Tibial artery (tissue), 4 donors: Measurements from ENCODE around the gene ROBO1.

ENCODE experiments used
- DNase-seq, 2 donors: peaks; one replicate each; pipeline ENCODE4 v3.0.0-alpha.2; 2019
- H3K27ac ChIP-seq, 2 donors: fragments of 200-600 bp; sonication (generic) in 1 of 2; 1 replicate in 1 of 2; 2 replicates in 1 of 2; pipeline ENCODE4 v1.5.1; 2018 to 2019; ENCODE audit warnings: mild to moderate bottlenecking in 1 of 2
- H3K27me3 ChIP-seq, 2 donors: fragments of 200-600 bp; sonication (generic) in 1 of 2; one replicate each; pipeline versions ENCODE4 v1.5.1 to v1.6.0; 2016 to 2019
- H3K36me3 ChIP-seq, 3 donors: fragments of 200-600 bp; sonication (generic) in 2 of 3; one replicate each; pipeline ENCODE4 v1.5.1; 2016 to 2019; ENCODE audit warnings: mild to moderate bottlenecking in 2 of 3
- H3K4me1 ChIP-seq, 4 donors: fragments of 200-600 bp; sonication (generic) in 2 of 4; 1 replicate in 3 of 4; 2 replicates in 1 of 4; pipeline ENCODE4 v1.5.1; 2016 to 2019
- H3K4me3 ChIP-seq, 2 donors: fragments of 200-600 bp; sonication (generic) in 1 of 2; 1 replicate in 1 of 2; 2 replicates in 1 of 2; pipeline ENCODE4 v1.5.1; 2018 to 2019; ENCODE audit warnings: mild to moderate bottlenecking in 2 of 2
- H3K9me3 ChIP-seq, 3 donors: fragments of 200-600 bp; sonication (generic) in 1 of 3; one replicate each; pipeline ENCODE4 v1.5.1; 2016 to 2019
- intact Hi-C: fragments of 100-400 bp; cut with DNase I; formaldehyde crosslinking; loops from one replicate; pipeline ENCODE4 v1.15.0; 2023; ENCODE audit warnings: low total_unique reads
- TF ChIP-seq, protein P1 (sequence below), 2 experiments: fragments of 200-600 bp in 1 of 2; fragments of 450-650 bp in 1 of 2; IDR thresholded peaks; one replicate each; pipeline ENCODE4 v1.5.1; 2017 to 2019; ENCODE audit warnings: antibody characterized with exemption in 2 of 2, mild to moderate bottlenecking in 1 of 2, moderate library complexity in 1 of 2

The ROBO1 gene

GRCh38 chr3:78875436-78875835, 892.4 kb downstream of the ROBO1 start:
- TF ChIP-seq, protein P1, sequence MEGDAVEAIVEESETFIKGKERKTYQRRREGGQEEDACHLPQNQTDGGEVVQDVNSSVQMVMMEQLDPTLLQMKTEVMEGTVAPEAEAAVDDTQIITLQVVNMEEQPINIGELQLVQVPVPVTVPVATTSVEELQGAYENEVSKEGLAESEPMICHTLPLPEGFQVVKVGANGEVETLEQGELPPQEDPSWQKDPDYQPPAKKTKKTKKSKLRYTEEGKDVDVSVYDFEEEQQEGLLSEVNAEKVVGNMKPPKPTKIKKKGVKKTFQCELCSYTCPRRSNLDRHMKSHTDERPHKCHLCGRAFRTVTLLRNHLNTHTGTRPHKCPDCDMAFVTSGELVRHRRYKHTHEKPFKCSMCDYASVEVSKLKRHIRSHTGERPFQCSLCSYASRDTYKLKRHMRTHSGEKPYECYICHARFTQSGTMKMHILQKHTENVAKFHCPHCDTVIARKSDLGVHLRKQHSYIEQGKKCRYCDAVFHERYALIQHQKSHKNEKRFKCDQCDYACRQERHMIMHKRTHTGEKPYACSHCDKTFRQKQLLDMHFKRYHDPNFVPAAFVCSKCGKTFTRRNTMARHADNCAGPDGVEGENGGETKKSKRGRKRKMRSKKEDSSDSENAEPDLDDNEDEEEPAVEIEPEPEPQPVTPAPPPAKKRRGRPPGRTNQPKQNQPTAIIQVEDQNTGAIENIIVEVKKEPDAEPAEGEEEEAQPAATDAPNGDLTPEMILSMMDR (IDR thresholded peaks at IDR 0.05) = no peak
- H3K27ac ChIP-seq = peak overlapping the region in 1 of 2 donors; percentile 40

DNA sequence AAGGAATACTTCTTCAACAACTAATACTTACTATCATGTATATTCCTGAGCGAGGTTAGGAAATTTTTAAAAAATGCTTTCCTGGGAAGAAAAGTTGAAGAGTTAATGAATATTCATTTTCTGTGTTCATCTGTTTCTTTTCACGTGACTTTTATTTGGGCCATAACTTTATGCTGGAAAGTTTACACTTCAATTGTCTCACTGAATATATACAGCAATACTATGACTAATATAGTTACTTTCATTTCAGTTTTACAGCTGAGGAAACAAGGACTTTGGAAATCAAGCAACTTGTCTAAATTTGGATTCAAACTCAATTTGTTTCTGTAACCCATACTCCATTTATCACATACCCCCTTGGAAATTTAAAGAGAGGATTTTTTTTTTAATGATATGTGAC, 894.2 kb downstream of the ROBO1 start:
- DNase-seq = no peak
- H3K9me3 ChIP-seq = no peaks in the 10 kb centered on the region
- intact Hi-C loops = no loop called here
- H3K27me3 ChIP-seq = no peaks in the 10 kb centered on the region
- no peak overlapping the region for H3K4me3 ChIP-seq
- TF ChIP-seq, protein P1 (IDR thresholded peaks at IDR 0.05) = no peak
- H3K27ac ChIP-seq = no peak overlapping the region
- peaks cover 0 to 18% (median 0%) of the 10 kb centered on the region in 4 donors for H3K4me1 ChIP-seq
- no peaks in the 10 kb centered on the region for H3K36me3 ChIP-seq

More at GRCh38 chr3:78875436-78875835, 892.4 kb downstream of the ROBO1 start:
- Histone ChIP-seq H3K36me3 (no peaks in the 10 kb centered on the region), H3K4me1 (peaks cover 0 to 35% (median under 1%) of the 10 kb centered on the region in 4 donors), H3K4me3 (no peak overlapping the region), H3K9me3 (no peaks in the 10 kb centered on the region), H3K27me3 (no peaks in the 10 kb centered on the region)
- no peak for DNase-seq
- intact Hi-C loops = no loop called here

DNA sequence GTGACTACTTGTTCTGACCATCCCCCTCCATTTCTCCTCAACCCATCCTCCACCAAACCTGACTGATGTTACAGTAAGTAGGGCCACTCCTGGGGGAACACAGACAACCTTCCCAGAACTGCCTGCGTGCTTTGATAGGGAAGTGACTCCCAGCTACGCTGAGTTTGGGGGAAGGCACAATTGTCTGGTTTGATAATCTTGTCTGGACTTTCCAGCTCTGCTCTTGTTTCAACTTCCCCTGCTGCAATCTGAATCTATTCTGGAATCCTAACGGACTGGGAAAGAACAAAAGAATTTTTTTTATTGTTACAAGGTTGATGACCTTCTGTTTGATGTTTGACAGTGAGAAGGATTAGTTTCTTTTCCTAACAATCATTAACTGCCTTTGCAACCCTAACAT, 895.6 kb downstream of the ROBO1 start:
- Histone ChIP-seq H3K36me3 (no peaks in the 10 kb centered on the region), H3K27me3 (no peaks in the 10 kb centered on the region), H3K27ac (no peak overlapping the region), H3K9me3 (no peaks in the 10 kb centered on the region), H3K4me3 (no peak overlapping the region), H3K4me1 (peaks cover 0 to 27% (median 0%) of the 10 kb centered on the region in 4 donors)
- TF ChIP-seq, protein P1 (IDR thresholded peaks at IDR 0.05) = no peak
- DNase-seq = no peak
- intact Hi-C loops = no loop called here

DNA sequence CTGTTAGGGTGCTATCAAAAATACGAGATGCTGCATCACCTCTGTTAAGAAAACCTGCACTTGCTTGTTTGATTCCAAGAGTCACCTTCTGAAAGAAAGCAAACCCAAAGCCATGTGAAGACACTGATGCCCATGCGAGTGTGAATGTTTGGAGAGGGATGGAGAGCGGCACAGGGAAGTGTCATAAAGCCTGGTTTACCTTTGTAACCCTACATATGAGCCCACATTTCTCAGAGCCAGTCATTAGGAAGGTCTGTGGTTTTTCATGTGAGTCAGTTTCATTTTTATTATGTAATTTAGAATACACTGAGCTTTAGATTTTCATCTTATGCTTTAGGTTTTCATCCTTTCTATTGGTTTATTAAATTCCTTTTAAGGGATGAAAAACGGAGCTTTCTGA, 896.8 kb downstream of the ROBO1 start:
- Histone ChIP-seq H3K27ac (no peak overlapping the region), H3K4me3 (no peak overlapping the region), H3K36me3 (no peaks in the 10 kb centered on the region), H3K9me3 (no peaks in the 10 kb centered on the region), H3K4me1 (peaks cover 0 to 23% (median 0%) of the 10 kb centered on the region in 4 donors), H3K27me3 (no peaks in the 10 kb centered on the region)
- intact Hi-C loops = no loop called here
- TF ChIP-seq, protein P1 (IDR thresholded peaks at IDR 0.05) = no peak
- DNase-seq = no peak

- intact Hi-C loops = no loop called here
- Histone ChIP-seq H3K4me3 (no peak overlapping the region), H3K36me3 (no peaks in the 10 kb centered on the region), H3K27ac (no peak overlapping the region), H3K9me3 (no peaks in the 10 kb centered on the region), H3K27me3 (no peaks in the 10 kb centered on the region), H3K4me1 (peaks cover 0 to 17% (median 0%) of the 10 kb centered on the region in 4 donors)
- DNase-seq = no peak
- TF ChIP-seq, protein P1 (IDR thresholded peaks at IDR 0.05) = no peak
Observed at GRCh38 chr3:78870484-78870883, 897.3 kb downstream of the ROBO1 start.

DNA sequence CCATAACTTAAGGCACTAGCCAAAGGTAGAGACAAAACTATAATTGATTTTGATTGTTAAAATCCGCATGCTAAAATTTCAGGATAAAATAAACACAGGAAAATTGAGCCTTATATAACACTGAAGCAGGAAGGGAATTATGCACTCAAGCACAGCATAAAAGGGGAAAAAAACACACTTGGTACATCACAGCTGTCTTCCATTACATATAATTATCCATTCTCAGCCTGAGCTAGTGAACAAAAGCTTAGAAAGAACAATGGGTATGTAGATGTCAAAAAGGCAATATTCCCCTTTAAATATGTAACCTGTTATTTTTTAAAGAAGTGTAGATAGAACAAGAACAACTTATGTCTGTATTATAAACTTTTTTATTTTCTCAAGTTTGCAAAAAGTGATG, 899.2 kb downstream of the ROBO1 start:
- TF ChIP-seq, protein P1 (IDR thresholded peaks at IDR 0.05) = no peak
- H3K4me3 ChIP-seq = no peak overlapping the region
- H3K36me3 ChIP-seq = no peaks in the 10 kb centered on the region
- H3K4me1 ChIP-seq = peaks cover 0 to 11% (median 2%) of the 10 kb centered on the region in 4 donors
- DNase-seq = no peak
- no peaks in the 10 kb centered on the region for H3K9me3 ChIP-seq
- H3K27me3 ChIP-seq = no peaks in the 10 kb centered on the region
- H3K27ac ChIP-seq = no peak overlapping the region
- intact Hi-C loops = no loop called here
